H54 (cell line): Measurements from ENCODE around the gene RPL35A.
A peak's percentile ranks its signal among the peaks of the same experiment; 100 is the strongest.
"Not testable (repeated sequence)": the region's sequence is repeated elsewhere in the genome, so short reads cannot be mapped to it uniquely, and the experiment has no call there.

Experiments
- DNase-seq: peaks from one replicate; pipeline ENCODE4 v3.0.0; 2011; ENCODE audit warnings: low spot score, mixed read lengths; ENCODE audit not compliant: insufficient read length
- FAIRE-seq: peaks from 3 replicates; lab custom pipeline; 2011; peaks lifted over from hg19 to GRCh38; lab: Jason Lieb, UNC
- POLR2A ChIP-seq: IDR thresholded peaks from 2 replicates; pipeline ENCODE4 v1.6.1; 2011; ENCODE audit warnings: low read depth, mild to moderate bottlenecking, low read length

Gene RPL35A

GRCh38 chr3:197949778-197950676 lies at the start of gene RPL35A:
Gene RPL35A, plus strand, starts transcription at chr3:197950190. Its CDS starts 778 bp downstream, at chr3:197950968.
- FAIRE-seq, result peak; percentile 98
- DNase-seq, result peak; percentile 75
- peak; percentile 71 for TF ChIP-seq POLR2A

DNA sequence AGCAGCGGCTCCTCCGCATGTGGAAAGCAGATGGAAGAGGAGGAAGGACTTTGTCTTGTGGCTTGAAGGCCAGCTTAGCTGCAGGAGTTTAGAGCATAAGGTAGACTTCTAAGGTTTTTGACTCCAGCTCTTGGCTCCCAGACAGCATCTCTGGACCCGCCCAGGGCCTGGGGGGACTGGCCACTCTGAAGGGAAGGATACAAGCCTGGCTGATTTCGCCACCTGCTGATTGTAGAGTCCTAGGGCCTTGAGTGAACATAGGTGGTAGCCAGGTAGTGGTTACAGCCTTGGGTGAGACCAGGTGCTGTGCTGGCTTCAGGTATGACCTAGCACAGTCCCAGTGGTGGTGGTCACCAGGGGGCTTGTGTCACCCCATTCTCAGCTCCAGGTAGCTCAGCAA lies 48.4 kb upstream of the RPL35A start:
- FAIRE-seq (no peak), DNase-seq (no peak)
- no peak for TF ChIP-seq POLR2A

DNA sequence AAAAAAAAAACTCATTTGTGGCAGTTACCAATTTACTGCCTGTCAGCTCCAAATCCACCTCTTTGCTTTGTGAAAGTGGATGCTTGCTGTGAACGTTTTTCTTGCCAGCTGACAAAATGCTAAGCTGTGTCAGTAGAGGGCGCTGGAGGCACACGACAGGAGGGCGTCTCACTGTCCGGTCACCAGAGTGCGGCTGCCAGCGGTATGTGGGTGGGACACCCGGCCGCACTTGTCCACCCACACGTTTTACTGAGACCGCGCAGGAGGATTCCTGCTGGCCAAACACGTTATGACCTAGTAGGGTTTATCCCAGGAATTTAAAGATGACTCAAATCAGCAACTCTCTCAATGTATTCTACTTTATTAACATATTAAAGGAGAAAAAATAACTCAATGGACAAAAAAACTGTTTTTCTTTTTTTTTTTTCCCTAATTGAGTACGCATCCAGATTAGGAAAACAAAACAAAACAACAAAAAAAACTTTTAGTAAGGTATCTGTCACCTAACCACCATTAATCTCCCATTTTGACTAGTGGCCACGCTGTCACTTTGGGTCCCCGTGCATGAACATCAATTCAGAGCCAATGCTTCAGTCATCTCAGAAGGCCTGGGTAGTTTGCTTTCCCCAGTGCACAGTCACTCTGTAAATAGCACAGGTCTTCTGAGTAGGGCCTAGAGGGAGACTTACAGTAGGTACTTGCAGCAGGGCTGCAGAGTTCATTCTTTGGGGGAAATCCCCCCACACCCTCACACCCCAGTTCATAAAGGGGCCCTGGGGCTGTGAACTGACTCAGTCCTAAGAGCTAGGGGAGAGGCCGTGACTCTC lies 43.8 kb upstream of the RPL35A start:
- DNase-seq (peak; percentile 91), FAIRE-seq (peak; percentile 98)
- no peak for TF ChIP-seq POLR2A

DNA sequence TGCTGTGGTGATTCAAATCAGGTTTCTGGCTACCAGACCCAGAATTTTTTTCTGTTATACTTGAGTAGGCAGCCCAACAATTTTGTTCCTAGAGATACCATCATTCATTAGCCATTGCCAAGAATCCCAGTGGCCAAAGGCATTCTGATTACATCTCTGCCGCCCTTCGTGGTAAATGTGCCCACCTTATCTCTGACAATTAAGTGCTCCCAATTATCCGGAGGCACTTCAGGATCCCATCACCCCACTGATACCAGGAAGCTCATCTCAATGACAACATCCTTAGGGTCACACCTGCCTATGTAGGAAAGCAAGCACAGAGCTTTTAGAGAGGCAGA lies 43.2 kb upstream of the RPL35A start:
- no peak for DNase-seq
- FAIRE-seq, result no peak
- TF ChIP-seq POLR2A, result no peak

DNA sequence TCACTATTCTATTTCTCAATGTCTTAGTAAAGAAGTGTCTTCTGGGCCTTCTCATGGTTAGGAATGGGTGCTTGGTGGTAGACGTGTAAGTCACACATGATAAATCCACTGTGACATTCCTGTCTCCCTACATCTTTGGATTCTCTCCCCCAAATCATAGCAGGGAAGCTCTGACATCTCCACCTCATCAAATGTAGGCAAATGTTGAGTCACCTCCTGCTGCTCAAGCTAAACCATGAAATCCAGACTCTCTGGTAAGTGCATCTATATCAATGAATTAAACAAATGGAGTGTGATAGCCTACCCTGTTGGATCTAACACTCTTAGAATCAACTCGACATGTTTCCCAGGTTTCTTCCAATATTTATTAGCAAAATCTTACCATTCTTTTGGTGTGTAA lies 42.8 kb upstream of the RPL35A start:
- no peak for TF ChIP-seq POLR2A
- FAIRE-seq (no peak), DNase-seq (no peak)

GRCh38 chr3:197908550-197908949 lies 41.4 kb upstream of the RPL35A start:
- not testable (repeated sequence) for FAIRE-seq, DNase-seq

DNA sequence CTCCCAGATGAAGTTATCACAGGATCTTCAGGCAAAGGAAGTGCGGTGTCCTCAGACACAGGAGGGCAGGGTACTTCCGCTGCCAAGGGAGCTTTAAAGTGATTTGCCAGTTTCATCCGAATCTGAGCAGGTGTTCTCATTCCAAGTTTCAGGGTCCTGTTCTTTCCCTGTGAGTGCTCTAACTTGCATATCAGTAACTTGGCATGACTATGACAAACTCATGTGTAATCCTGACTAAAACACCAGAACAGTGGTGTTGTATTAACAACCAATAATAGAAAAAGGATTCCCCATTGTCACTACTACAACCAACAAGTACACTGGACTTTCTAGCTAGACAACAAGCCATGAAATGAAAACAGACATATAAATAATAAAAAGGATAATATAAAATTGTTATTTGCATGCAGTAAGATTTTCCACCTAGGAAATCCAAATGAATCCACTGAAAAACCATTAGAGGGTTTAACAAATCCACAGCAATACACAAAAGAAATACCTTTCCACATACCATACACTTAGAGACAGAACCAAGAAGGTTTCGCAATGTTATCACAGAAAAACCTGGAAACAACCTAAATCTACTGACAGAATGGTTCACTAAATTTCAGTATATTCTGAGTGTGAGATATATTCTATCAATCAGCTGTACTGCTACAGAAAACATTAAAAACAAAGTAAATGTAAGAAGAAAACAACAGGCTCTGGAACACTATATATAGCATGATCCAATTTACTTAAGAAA lies 40.9 kb upstream of the RPL35A start:
- DNase-seq (no peak), FAIRE-seq (no peak)
- TF ChIP-seq POLR2A, result no peak

- FAIRE-seq, result no peak
Measured at GRCh38 chr3:197912741-197913476, 37.1 kb upstream of the RPL35A start.

DNA sequence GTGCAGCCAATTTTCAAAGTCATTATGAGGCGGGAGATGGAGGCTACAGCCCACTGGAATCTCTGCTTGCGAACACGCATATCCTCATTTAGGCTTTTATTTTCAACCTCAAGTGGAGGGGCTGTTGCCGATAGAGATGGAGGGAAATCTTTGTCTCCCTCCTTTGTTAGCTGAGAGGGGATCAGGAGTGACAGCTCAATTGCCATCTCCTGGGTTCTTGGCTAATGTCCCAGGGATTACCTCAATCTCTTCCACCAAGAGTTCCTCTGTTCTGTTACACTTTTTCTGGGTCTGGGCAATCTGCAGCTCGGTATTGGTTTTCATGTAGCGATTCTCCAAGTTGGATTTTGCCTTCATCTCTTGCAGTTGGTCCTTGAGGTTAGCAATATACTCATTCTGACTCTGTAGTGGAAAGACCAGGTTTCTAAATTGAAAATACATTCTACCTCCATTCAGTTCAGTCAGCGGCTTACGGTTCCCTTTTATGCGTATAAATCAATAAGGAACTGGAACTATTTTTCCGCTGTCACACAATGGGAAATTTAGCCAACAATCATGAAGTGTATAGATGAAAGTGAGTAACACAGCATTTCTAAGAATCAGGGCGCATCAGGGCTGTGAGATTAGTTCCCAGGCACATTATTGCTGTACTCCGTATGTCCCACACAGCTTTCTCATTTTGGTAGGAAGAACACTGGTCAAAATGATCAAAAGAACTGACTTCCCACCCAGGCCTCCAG lies 36.2 kb upstream of the RPL35A start:
- no peak for DNase-seq
- no peak for FAIRE-seq
- no peak for TF ChIP-seq POLR2A

More at GRCh38 chr3:197912741-197913476, 37.1 kb upstream of the RPL35A start:
- no peak for DNase-seq
- TF ChIP-seq POLR2A, result peak; percentile 28; the same call in 1 of the 2 replicates

- not testable (repeated sequence) for DNase-seq, FAIRE-seq
Measured at GRCh38 chr3:197921429-197922275, 28.3 kb upstream of the RPL35A start.

GRCh38 chr3:197926418-197926817 lies 23.6 kb upstream of the RPL35A start:
- DNase-seq, result no peak
- FAIRE-seq, result peak; percentile 27
- no peak for TF ChIP-seq POLR2A

- not testable (repeated sequence) for DNase-seq, FAIRE-seq
Measured at GRCh38 chr3:197927578-197927977, 22.4 kb upstream of the RPL35A start.
